HCT116 (cell line): Measurements from ENCODE around the gene HHIPL1. TPM values are rescaled to one million over a fixed set of nuclear protein-coding genes. Genes with fewer than 3 reads are reported as not detected.

ENCODE experiments used
- ATAC-seq: fragments of 200-7000 bp; cut with Tn5 transposase; 2 replicates; pipeline ENCODE4 v1.9.1; 2020; ENCODE audit warnings: mild to moderate bottlenecking, moderate library complexity
- BruUV-seq: library from RNA; stranded (reverse); fragments of 400-500 nt; replicated peaks from 2 replicates; lab custom pipeline; 2021; lab: Mats Ljungman, UMichigan
- CTCF ChIA-PET: fragments of 300-600 bp; sonication (Branson Sonifier 250); formaldehyde crosslinking; loops from one replicate; lab custom pipeline; 2021; ENCODE audit warnings: antibody characterized with exemption; lab: Charles Lee
- POLR2A ChIA-PET: fragments of 300-600, 350-600 bp; sonication (Branson Sonifier 250); formaldehyde crosslinking; loops from one replicate; lab custom pipeline; 2021; ENCODE audit warnings: antibody characterized with exemption; lab: Charles Lee
- RAD21 ChIA-PET, 2 experiments: fragments of 300-600 bp; sonication (Branson Sonifier 250); formaldehyde crosslinking; loops; one replicate each; lab custom pipeline; 2023; ENCODE audit warnings: low total read pairs in 2 of 2; ENCODE audit not compliant: uncharacterized antibody in 2 of 2, unreplicated experiment in 2 of 2, low non-redundant PET in 1 of 2; lab: Charles Lee
- DNase-seq: peaks from one replicate; pipeline ENCODE4 v3.0.0-alpha.2; 2010; ENCODE audit warnings: low read depth, low spot score
- H2AFZ ChIP-seq: fragments of 200-600 bp; shearing (Covaris generic), sonication (generic); 2 replicates; pipeline ENCODE4 v1.6.1; 2017; ENCODE audit warnings: low read depth, mixed run types, mixed read lengths, antibody characterized with exemption, low read length; ENCODE audit not compliant: poor library complexity, severe bottlenecking
- H3K27ac ChIP-seq: 2 replicates; pipeline ENCODE4 v1.5.1; 2012; ENCODE audit warnings: low read depth, low read length
- H3K27me3 ChIP-seq: fragments of 200-600 bp; sonication (generic); 2 replicates; pipeline ENCODE4 v1.6.1; 2016; ENCODE audit warnings: mixed run types, low read length, mixed read lengths; ENCODE audit not compliant: insufficient read depth
- H3K36me3 ChIP-seq, 2 experiments: fragments of 200-500 bp in 1 of 2; fragments of 200-600 bp in 1 of 2; sonication (Bioruptor generic) in 1 of 2; sonication (generic) in 1 of 2; 2 replicates each; pipeline versions ENCODE4 v1.5.1 to v1.6.1; 2014 to 2016; ENCODE audit warnings: low read length in 2 of 2, inconsistent platforms in 1 of 2, mixed read lengths in 1 of 2, mixed run types in 1 of 2; ENCODE audit not compliant: insufficient read depth in 2 of 2, control insufficient read depth in 1 of 2
- H3K4me1 ChIP-seq, 2 experiments: fragments of 200-600 bp in 1 of 2; sonication (generic) in 1 of 2; 2 replicates each; pipeline versions ENCODE4 v1.5.1 to v1.6.1; 2012 to 2017; ENCODE audit warnings: low read length in 2 of 2, inconsistent platforms in 1 of 2, mild to moderate bottlenecking in 1 of 2, mixed read lengths in 1 of 2, mixed run types in 1 of 2, moderate library complexity in 1 of 2; ENCODE audit not compliant: insufficient read depth in 2 of 2, control insufficient read depth in 1 of 2
- H3K4me2 ChIP-seq: fragments of 200-600 bp; sonication (generic); 2 replicates; pipeline ENCODE4 v1.6.1; 2017; ENCODE audit warnings: mixed run types, low read length, mixed read lengths
- H3K4me3 ChIP-seq, 2 experiments: fragments of 200-600 bp in 1 of 2; sonication (generic) in 1 of 2; replicated peaks in 1 of 2; 2 replicates each; pipeline ENCODE4 v1.5.1; 2011 to 2016; ENCODE audit warnings: low read length in 2 of 2, control low read depth in 1 of 2, low read depth in 1 of 2, mild to moderate bottlenecking in 1 of 2, mixed read lengths in 1 of 2, mixed run types in 1 of 2
- H3K79me2 ChIP-seq: fragments of 200-600 bp; sonication (generic); 2 replicates; pipeline ENCODE4 v1.6.1; 2017; ENCODE audit warnings: mild to moderate bottlenecking, mixed run types, low read length, moderate library complexity, mixed read lengths; ENCODE audit not compliant: insufficient read depth
- H3K9ac ChIP-seq: fragments of 200-600 bp; sonication (generic); 2 replicates; pipeline ENCODE4 v1.6.1; 2016; ENCODE audit warnings: low read length, mixed read lengths
- H3K9me2 ChIP-seq: fragments of 200-600 bp; sonication (generic), shearing (Covaris generic); 2 replicates; pipeline ENCODE4 v1.6.1; 2017; ENCODE audit warnings: mixed run types, mild to moderate bottlenecking, moderate library complexity; ENCODE audit not compliant: insufficient read depth
- H3K9me3 ChIP-seq, 2 experiments: fragments of 200-500 bp in 1 of 2; fragments of 200-600 bp in 1 of 2; sonication (Bioruptor generic) in 1 of 2; sonication (generic) in 1 of 2; 2 replicates each; pipeline ENCODE4 v1.6.1; 2014 to 2017; ENCODE audit warnings: low read length in 2 of 2, mixed read lengths in 2 of 2, inconsistent platforms in 1 of 2, low read depth in 1 of 2, mild to moderate bottlenecking in 1 of 2, mixed run types in 1 of 2, moderate library complexity in 1 of 2; ENCODE audit not compliant: control insufficient read depth in 1 of 2, insufficient read depth in 1 of 2
- H4K20me1 ChIP-seq: fragments of 200-600 bp; sonication (generic), shearing (Covaris generic); 2 replicates; pipeline ENCODE4 v1.6.1; 2017; ENCODE audit warnings: mixed run types, mild to moderate bottlenecking, moderate library complexity; ENCODE audit not compliant: insufficient read depth
- ATF3 ChIP-seq: IDR thresholded peaks from 2 replicates; pipeline ENCODE4 v1.6.1; 2012
- EGR1 ChIP-seq: IDR thresholded peaks from 2 replicates; pipeline ENCODE4 v1.6.1; 2012; ENCODE audit warnings: low read depth
- ELF1 ChIP-seq: IDR thresholded peaks from 2 replicates; pipeline ENCODE4 v1.6.1; 2012; ENCODE audit warnings: low read depth, borderline replicate concordance
- JUND ChIP-seq: IDR thresholded peaks from 2 replicates; pipeline ENCODE4 v1.6.1; 2012
- POLR2A ChIP-seq: IDR thresholded peaks from 2 replicates; pipeline ENCODE4 v1.7.0; 2011; ENCODE audit warnings: borderline replicate concordance; ENCODE audit not compliant: insufficient read depth, insufficient read length; ENCODE audit errors: extremely low read depth
- REST ChIP-seq: IDR thresholded peaks from 2 replicates; pipeline ENCODE4 v1.6.1; 2012; ENCODE audit warnings: low read depth
- SIN3A ChIP-seq: IDR thresholded peaks from 2 replicates; pipeline ENCODE4 v1.6.1; 2012; ENCODE audit warnings: low read depth
- SP1 ChIP-seq: IDR thresholded peaks from 2 replicates; pipeline ENCODE4 v1.6.1; 2012; ENCODE audit warnings: low read depth
- SRF ChIP-seq: IDR thresholded peaks from 2 replicates; pipeline ENCODE4 v1.6.1; 2012; ENCODE audit warnings: low read depth
- YY1 ChIP-seq: IDR thresholded peaks from 2 replicates; pipeline ENCODE4 v1.6.1; 2011; ENCODE audit warnings: low read length, low read depth, moderate library complexity, mild to moderate bottlenecking; ENCODE audit not compliant: insufficient replicate concordance; ENCODE audit errors: extremely low read depth
- intact Hi-C: fragments of 100-400 bp; cut with micrococcal nuclease; formaldehyde crosslinking; loops from 2 replicates; pipeline ENCODE4 v1.10.0; 2022
- total RNA-seq: library from RNA; stranded (reverse); gene quantifications from one replicate; pipeline ENCODE4 v1.2.1, GENCODE V29; 2021; ENCODE audit not compliant: unreplicated experiment
- TF ChIP-seq, protein P1 (sequence below): IDR thresholded peaks from 2 replicates; pipeline ENCODE4 v1.6.1; 2012
- TF ChIP-seq, protein P2 (sequence below): IDR thresholded peaks from 2 replicates; pipeline ENCODE4 v1.6.1; 2011; ENCODE audit warnings: mild to moderate bottlenecking, low read length, moderate library complexity; ENCODE audit not compliant: insufficient replicate concordance; ENCODE audit errors: extremely low read depth

Gene HHIPL1
- total RNA-seq, 1 experiment from 2014 or later, result not detected

DNA sequence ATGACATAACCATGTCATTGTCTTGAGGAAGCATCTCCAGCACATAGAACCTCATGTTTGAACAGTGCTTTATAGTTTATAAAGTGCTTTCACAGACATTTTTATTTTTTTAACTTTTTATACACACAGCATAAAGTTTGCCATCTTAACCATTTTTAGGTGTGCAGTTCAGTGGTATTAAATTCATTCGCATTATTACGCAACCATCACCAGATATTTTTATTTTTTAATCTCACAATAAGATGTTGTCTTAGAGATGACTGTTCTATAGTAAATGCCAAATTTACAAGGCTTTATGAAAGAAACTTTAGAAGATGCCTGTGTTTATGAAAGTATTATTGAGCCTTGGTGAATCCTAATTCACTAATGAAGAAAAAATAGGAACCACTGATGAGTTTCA, 59.1 kb downstream of the HHIPL1 start:
- Histone ChIP-seq H3K36me3 (no peaks in the 10 kb centered on the region), H3K79me2 (no peaks in the 10 kb centered on the region), H3K4me1 (no peaks in the 10 kb centered on the region), H3K9me2 (no peaks in the 10 kb centered on the region), H4K20me1 (no peaks in the 10 kb centered on the region), H3K9ac (no peak overlapping the region), H3K27ac (no peak overlapping the region), H3K4me3 (no peak overlapping the region), H2AFZ (no peak overlapping the region), H3K9me3 (peaks cover 11 to 12% of the 10 kb centered on the region in 2 experiments; a peak in 2 of 4 replicates), H3K4me2 (no peak overlapping the region), H3K27me3 (no peaks in the 10 kb centered on the region)
- intact Hi-C loops, result no loop called here
- DNase-seq (no peak), ATAC-seq (no peak)
- ChIA-PET POLR2A (no interaction called here), CTCF (no interaction called here), RAD21 (no interaction called here)
- TF ChIP-seq ATF3 (no peak), SP1 (no peak), YY1 (no peak), JUND (no peak), POLR2A (no peak), ELF1 (no peak), SRF (no peak), REST (no peak), EGR1 (no peak), SIN3A (no peak)
- TF ChIP-seq, protein P1, sequence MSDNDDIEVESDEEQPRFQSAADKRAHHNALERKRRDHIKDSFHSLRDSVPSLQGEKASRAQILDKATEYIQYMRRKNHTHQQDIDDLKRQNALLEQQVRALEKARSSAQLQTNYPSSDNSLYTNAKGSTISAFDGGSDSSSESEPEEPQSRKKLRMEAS, result no peak
- TF ChIP-seq, protein P2, sequence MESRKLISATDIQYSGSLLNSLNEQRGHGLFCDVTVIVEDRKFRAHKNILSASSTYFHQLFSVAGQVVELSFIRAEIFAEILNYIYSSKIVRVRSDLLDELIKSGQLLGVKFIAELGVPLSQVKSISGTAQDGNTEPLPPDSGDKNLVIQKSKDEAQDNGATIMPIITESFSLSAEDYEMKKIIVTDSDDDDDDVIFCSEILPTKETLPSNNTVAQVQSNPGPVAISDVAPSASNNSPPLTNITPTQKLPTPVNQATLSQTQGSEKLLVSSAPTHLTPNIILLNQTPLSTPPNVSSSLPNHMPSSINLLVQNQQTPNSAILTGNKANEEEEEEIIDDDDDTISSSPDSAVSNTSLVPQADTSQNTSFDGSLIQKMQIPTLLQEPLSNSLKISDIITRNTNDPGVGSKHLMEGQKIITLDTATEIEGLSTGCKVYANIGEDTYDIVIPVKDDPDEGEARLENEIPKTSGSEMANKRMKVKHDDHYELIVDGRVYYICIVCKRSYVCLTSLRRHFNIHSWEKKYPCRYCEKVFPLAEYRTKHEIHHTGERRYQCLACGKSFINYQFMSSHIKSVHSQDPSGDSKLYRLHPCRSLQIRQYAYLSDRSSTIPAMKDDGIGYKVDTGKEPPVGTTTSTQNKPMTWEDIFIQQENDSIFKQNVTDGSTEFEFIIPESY, result no peak
- BruUV-seq, result no TSS peak
